Superior temporal gyrus (tissue), 1 donor: ENCODE results near the gene RNASEH2A.

ENCODE experiments used
- DNase-seq: peaks from one replicate; pipeline ENCODE4 v3.0.0-alpha.2; 2016; ENCODE audit errors: extremely low spot score

RNASEH2A gene

GRCh38 chr19:12859546-12859945 is 53.2 kb downstream of the RNASEH2A start:
- no peak for DNase-seq
